HG02938 (cell line): ENCODE results near the gene PTMS.

Experiments used
- ATAC-seq: cut with Tn5 transposase; IDR thresholded peaks from one replicate; pipeline ENCODE4 v1.9.1; 2021; ENCODE audit warnings: mild to moderate bottlenecking, moderate library complexity; ENCODE audit not compliant: unreplicated experiment

The PTMS gene

DNA sequence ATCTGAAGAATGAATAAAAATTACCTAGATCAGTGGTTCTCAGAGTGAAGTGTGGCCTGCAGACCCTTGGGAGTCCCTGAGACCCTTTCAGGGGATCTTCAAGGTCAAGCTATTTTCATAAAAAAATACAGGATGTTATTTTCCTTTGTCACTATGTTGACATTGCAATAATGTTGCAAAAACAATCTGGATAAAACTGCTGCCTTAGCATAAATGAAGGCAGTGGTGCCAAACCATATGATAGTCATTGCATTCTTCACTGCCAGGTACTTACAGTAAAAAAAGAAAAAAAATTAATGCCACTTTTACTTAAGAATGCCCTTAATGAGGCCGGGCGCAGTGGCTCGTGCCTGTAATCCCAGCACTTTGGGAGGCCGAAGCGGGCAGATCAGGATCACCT lies 21.1 kb downstream of the PTMS start:
- ATAC-seq = no peak

DNA sequence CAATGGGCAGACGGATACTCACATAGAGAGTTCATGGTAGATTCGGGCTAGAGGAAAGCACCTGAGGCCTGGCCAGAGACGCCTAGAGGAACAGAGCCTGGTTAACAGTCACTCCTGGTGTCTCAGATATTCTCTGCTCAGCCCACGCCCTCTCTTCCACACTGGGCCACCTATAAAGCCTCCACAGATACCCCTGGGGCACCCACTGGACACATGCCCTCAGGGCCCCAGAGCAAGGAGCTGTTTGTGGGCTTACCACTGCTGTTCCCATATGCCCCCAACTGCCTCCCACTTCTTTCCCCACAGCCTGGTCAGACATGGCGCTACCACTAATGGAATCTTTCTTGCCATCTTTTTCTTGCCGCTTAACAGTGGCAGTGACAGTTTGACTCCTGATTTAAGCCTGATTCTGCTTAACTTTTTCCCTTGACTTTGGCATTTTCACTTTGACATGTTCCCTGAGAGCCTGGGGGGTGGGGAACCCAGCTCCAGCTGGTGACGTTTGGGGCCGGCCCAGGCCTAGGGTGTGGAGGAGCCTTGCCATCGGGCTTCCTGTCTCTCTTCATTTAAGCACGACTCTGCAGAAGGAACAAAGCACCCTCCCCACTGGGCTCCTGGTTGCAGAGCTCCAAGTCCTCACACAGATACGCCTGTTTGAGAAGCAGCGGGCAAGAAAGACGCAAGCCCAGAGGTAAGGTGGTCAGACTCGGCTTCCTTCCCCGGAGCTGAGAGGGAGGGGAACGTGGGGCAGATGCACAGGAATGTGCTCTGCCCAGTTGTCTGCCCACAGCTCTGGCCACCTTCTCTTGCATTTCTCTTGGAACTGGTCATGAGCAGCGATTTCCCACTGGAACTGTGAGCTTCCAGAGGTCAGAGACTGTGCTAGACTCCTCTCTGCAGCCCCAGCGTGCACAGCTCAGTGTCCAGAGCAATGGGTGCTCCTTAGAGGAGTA lies 23.1 kb downstream of the PTMS start, which contains the start of gene CD4:
CD4 (plus strand) TSS at position 557 of the 953 bp plus-strand sequence. CDS start 10,611 bp downstream, outside the sequence.
- no peak for ATAC-seq

DNA sequence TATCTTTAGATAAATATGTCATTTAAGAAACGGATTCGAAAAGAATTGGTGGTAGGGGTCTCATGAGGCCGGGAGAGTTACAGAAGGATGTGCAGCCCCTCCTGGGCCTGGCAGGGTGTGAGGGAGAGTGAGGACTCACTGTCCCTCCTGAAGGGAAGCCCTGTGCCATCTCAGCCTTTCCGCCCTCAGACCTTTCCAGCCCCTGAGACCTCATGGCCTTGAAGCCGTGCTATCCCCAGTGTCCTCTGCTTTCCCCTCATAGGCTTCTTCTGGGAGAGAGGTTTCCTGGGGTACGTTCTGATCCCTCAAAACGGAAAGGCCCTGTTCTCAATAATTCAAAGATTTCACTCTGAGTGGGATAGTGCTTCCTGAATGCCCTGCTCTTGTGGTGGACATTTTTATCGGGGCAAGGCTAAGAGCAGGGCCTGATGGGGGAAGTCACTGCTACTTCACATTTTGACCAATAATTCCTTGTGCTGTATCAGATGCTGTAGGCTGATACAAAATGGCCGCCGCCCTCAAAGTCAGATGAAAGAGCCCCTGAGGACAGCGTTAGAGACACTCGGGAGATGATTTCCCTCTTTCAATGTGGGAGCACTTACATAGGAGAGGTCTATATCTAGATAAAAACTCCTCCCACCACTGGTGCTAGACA lies 24.5 kb downstream of the PTMS start:
- ATAC-seq = no peak

DNA sequence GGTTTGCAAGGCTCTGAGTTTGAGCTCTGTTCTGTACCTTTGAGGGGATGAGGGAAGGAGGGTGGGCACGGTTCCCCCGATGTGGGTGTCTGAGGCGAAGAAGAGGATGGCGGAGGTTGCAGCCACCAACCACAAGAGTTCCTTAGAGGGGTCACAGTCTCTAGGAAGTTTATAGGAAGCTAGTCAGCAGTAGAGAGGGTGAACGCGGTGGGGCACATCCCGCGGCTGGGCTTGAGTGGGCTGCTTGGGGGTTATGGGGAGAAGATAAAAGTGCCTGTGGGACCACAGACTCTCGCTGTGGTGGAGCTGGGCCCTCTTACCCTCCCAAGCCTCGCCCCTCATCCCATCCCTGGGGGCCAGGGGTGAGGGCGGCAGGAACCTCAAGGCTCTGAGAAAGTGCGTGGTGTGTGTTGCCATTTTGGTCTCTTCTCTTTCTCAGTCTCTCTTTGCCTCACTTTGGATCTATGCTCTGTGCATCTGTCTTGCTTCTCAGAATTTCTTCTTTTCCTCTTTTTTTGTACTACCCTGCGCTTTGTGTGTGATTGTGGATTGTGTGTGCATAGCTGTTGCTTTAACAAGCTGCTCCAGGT lies 25.9 kb downstream of the PTMS start:
- ATAC-seq = no peak

DNA sequence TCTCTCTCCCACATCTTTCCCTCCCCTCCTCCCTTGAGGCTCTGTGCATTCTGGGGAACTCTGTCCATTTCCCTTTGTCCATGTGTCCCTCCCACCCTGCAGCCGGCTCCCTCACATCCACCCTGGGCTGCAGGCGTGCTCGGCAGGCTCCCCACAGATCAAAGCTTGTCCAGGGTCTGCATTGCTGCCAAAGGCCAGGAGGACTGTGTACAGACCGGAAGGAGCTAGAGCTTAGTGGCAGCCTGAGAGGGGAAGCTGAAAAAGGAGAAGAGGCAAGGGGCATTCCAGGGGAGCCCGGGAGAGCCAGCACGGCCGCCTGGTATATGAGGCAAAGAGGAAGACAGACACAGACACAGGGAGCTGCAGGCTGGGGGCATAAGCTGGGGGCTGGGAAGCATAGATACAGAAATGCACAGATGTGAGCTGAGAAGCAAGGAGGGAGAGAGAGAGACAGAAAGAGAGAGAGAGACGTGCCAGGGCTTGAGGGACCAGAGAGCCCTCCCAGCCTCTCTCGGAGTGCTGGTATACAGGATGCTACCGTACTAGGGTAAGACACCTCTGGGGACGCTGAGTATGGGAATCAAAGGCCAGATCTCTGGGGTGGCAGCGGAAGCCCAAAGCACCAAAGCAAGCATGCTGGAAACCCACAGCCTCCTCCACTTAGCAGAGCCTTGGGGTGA lies 26.5 kb downstream of the PTMS start:
- no peak for ATAC-seq

DNA sequence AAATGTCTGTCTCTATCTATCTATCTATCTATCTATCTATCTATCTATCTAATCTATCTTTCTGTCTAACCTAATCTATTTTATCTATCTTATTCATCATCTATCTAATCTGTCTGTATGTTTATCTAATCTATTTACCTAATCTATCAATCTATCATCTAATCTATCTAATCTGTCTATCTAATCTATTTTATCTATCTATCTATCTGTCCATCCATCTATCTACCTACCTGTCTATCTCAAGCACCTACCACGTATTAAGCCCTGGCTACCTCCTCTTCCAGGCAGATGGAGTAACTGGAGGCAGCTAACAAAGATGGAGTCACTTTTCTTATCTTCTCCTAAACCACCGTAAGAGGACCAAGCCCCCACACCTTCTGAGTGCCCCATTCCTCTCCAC lies 28.9 kb downstream of the PTMS start:
- no peak for ATAC-seq

DNA sequence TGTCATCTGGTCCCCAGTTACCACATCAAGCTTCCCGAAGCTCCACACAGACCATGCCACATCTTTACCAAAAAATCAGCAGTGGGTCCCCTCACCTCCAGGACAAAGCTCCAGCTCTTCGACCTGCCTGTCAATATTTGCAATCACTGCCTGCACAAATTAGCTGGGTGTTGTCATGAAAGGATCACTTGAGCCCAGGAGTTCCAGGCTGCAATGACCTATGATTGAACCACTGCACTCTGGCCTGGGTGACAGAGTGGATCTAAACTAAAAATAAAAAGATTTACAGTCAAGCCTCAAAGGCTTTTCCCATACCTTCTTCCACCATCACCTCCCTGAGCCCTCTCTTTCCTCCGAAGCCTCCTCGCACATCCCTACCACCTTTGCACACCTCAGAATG lies 30.4 kb downstream of the PTMS start:
- ATAC-seq = no peak

DNA sequence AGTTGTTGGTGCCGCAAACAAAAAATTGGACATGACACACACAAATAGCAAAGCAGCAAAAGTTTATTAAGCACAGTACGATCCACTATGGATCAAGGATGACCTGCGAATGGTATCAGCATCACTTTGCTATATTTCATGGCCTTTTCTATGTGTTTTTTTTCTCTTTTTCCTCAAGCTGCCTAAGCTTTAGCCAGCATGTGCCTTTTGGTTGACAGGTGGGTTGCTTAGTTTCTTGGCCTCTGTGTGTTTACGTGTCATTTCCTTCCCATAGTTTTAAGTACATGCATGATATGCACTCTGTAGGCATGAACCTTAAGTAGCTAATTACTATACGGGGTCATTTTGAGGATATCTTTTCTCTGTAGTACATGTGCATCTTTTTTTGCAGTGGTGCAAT lies 33.0 kb downstream of the PTMS start:
- ATAC-seq = no peak

DNA sequence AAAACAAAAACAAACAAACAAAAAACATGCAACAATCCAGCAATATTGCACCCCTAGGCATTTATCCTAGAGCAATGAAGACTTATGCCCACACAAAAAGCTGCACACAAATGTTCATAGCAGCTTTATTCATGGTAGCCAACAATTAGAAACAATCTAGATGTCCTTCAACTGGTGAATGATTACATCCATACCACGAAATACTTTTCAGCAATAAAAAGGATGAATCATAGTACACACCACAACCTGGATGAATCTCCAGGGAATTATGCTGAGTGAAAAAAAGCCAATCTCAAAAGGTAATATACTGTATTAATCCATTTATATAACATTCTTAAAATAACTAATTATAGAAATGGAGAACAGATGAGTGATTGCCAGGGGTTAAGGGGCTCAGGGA lies 41.0 kb downstream of the PTMS start:
- no peak for ATAC-seq

DNA sequence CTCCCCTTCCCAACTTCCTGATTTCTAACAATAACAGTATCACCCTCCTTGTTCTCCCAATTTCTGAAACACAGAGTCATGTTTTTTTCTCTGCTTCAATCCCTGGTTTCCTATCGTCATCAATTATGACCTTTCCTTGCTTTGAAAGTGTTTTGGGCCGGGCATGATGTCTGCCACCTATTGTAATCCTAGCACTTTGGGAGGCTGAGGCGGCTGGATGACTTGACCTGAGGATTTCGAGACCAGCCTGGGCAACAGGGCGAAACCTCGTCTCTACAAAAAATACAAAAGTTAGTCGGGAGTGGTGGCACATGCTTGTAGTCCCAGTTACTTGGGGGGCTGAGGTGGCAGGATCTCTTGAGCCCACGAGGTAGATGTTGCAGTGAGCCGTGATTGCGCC lies 42.9 kb downstream of the PTMS start:
- ATAC-seq = no peak

DNA sequence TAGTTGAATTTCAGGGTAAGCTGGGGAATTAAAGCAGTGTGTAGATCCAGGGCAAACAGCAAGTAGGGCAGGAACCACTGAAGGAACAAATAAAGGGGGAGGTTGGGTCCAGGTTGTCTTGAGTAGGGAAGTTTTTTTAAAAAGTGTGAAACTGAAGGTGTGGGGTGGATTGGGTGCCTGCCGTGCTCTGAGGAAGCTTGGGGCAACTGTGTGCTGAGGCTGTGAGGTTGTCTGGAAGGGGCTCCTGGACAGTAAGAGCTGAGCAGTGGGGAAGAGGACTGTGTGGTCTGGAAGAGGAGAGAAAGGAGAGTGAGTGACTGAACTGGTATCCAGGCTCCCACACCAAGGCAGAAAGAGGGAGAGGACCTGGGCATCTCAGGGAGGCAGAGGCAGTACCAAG lies 44.6 kb downstream of the PTMS start:
- ATAC-seq = no peak

DNA sequence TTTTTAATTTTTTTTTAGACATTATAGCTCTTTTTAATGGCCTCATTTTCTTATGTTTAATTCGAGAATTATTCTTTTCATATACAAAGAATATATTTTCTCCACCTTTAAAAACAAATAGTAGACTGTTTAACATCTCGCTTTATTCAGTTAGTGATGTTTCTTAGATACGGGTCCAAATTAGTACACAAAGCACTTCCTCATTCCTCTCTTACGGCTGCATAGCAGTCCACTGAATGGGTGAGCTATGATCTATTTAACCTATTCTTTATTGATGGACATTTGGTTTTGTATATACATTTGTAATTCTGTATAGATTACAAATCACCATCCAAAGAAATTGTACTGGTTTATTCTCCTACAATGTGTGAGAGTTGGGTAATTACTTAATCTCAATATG lies 47.2 kb downstream of the PTMS start:
- no peak for ATAC-seq

DNA sequence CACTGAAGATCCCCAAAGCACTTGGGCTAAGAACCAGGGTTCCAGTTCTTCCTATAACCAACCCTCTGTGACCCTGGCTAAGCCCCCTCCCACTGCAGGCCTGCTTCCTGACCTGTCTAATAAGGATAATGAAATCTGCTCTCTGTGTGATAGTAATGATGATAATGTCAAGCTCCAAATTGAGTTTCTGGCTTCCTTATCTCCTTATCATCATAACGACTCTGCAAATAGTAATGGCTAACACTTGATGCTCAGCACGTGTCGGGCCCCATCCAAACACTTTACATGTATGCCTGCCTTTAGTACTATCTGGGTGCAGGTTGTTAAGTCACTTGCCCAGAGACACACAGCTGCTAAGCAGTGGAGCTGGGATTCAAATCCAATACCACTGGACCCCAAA lies 50.4 kb downstream of the PTMS start:
- no peak for ATAC-seq

DNA sequence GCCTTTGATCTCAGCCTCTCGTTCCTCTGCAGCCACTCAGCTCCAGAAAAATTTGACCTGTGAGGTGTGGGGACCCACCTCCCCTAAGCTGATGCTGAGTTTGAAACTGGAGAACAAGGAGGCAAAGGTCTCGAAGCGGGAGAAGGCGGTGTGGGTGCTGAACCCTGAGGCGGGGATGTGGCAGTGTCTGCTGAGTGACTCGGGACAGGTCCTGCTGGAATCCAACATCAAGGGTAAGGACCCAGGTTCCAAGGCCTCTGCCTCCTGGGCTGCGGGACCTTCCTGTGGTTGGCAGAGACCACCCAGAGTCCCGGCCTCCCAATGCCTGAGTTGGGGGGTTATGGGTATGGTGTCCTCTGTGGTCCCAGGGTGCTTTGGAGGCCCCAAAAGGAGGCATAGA lies 50.9 kb downstream of the PTMS start:
- ATAC-seq = no peak

DNA sequence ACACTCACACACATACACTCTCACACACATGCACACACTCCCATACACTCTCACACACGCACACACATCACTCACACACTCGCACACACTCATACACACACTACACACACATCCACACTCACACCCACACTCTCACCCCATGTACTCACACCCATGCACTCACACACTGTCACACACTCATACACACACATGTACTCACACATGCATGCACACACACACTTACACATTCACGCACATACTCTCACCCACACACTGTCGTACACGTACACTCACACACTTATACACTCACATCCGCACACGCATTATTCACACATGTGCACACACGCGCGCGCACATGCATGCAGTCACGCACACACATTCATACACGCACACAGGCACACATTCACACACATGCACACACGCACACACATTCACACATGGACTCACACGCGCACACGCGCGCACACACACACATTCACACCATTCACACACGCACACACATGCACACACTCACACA lies 51.5 kb downstream of the PTMS start:
- no peak for ATAC-seq

DNA sequence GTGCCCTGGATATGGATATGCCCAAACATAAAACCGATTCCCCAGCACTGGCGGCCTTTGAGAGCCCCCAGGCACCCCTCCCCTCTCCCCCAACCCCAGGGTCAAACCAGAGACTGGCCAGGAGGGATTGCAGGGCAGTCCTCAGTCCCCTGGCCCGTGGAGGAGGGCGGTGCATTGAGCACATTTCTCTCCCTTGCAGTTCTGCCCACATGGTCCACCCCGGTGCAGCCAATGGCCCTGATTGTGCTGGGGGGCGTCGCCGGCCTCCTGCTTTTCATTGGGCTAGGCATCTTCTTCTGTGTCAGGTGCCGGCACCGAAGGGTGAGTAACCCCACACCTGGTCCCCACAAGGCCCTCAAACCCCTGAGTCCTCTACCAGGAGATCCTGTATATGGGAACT lies 52.1 kb downstream of the PTMS start:
- ATAC-seq = no peak

DNA sequence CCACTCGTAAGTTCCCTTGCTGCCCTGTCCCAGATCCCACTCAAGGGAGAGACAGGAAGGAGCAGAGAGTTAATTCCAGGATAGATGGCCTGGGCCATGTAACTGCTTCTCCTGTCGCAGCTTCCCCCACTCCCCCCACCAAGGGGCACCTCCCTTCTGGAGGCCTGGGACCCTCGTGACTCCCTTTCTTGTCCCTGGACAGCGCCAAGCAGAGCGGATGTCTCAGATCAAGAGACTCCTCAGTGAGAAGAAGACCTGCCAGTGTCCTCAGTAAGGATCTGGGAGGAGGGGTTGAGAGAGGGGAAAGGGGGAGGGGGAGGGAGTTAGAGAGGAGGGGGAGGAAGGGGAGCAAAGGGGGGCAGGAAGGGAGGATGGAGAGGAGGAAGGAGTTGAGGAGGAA lies 52.5 kb downstream of the PTMS start:
- no peak for ATAC-seq

DNA sequence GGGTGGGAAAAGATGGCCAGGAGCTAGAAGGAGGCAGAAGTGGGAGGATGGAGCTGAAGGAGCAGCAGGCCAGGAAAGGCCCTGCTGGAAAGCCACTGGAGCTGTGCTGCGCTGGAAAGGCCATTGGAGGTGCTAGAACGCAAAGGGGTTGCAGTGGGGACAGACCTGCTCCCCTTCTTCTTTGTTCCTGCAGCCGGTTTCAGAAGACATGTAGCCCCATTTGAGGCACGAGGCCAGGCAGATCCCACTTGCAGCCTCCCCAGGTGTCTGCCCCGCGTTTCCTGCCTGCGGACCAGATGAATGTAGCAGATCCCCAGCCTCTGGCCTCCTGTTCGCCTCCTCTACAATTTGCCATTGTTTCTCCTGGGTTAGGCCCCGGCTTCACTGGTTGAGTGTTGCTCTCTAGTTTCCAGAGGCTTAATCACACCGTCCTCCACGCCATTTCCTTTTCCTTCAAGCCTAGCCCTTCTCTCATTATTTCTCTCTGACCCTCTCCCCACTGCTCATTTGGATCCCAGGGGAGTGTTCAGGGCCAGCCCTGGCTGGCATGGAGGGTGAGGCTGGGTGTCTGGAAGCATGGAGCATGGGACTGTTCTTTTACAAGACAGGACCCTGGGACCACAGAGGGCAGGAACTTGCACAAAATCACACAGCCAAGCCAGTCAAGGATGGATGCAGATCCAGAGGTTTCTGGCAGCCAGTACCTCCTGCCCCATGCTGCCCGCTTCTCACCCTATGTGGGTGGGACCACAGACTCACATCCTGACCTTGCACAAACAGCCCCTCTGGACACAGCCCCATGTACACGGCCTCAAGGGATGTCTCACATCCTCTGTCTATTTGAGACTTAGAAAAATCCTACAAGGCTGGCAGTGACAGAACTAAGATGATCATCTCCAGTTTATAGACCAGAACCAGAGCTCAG lies 53.2 kb downstream of the PTMS start:
- no peak for ATAC-seq

DNA sequence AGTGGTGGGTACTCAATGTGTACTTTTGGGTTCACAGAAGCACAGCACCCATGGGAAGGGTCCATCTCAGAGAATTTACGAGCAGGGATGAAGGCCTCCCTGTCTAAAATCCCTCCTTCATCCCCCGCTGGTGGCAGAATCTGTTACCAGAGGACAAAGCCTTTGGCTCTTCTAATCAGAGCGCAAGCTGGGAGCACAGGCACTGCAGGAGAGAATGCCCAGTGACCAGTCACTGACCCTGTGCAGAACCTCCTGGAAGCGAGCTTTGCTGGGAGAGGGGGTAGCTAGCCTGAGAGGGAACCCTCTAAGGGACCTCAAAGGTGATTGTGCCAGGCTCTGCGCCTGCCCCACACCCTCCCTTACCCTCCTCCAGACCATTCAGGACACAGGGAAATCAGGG lies 54.0 kb downstream of the PTMS start:
- no peak for ATAC-seq
